Measurements from ENCODE around the gene PCBP3. TPM values are rescaled to one million over a fixed set of nuclear protein-coding genes. Genes with fewer than 3 reads are reported as not detected.

Gene PCBP3
- total and polyA plus RNA-seq, 10 of the 15 experiments (the other 5 are each of a cell fraction or from before 2014, with no cell fraction given) = 0.09 to 1.3 (median 0.46) TPM; not detected in 3

DNA sequence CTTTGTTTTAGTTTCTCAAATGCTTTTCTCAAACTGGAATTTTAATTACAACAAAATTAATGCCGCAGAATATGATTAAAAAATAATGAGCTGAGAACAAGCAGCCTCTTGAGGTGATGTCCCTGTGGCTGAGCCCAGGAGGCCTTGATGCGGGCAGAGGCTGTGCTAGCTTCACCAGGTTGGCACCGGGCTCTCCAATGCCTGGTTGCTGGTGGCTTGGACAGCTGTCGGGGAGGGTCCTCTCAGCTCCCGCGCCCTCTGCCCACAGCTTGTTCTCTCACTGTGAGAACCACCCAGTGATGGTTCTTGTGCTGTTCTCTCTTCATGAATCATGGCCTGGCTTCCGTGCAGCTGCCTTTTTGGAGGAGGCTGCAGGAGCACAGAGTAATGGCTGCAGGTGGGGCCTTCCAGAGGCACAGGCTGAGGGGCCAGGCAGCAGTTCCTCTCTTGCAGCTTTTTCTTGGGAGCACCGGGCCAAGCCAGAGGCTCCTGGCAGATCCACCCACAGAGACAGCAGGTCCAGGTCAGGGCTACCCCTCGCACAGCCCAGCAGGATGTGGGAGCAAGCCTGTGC, 156.3 kb downstream of the PCBP3 start:
- H3K4me3 ChIP-seq = no peak overlapping the region
- intact Hi-C loops (cut with micrococcal nuclease; ENCODE audit: unreplicated experiment) = no loop called here
- RAD21 ChIA-PET (ENCODE audit: unreplicated experiment) = no interaction called here
- no peaks in the 10 kb centered on the region for H3K79me2 ChIP-seq (ENCODE audit: control insufficient read depth, insufficient read depth, low read length)
- H3K36me3 ChIP-seq (ENCODE audit: control insufficient read depth in 2 of 2, insufficient read depth in 2 of 2, low read length in 1 of 2) = no peaks in the 10 kb centered on the region
- no peak overlapping the region for H3K27ac ChIP-seq (ENCODE audit: control insufficient read depth, insufficient read depth)
- no peak for TF ChIP-seq ZZZ3 (IDR thresholded peaks at IDR 0.05; ENCODE audit: control insufficient read depth, insufficient read length, low read depth)
- no peak for TF ChIP-seq SUZ12 (IDR thresholded peaks at IDR 0.05; ENCODE audit: unreplicated experiment)
- no peak for TF ChIP-seq CHD4 (IDR thresholded peaks at IDR 0.05)
- TF ChIP-seq CHD1 (IDR thresholded peaks at IDR 0.05; ENCODE audit: low read depth, low read length) = no peak
- no peak for TF ChIP-seq MEF2B (IDR thresholded peaks at IDR 0.05; ENCODE audit: partially characterized antibody, poor library complexity, severe bottlenecking)
- TF ChIP-seq ZNF24 (IDR thresholded peaks at IDR 0.05) = no peak
- no peak for TF ChIP-seq ASH2L (IDR thresholded peaks at IDR 0.05; ENCODE audit: borderline replicate concordance, low read depth)
- TF ChIP-seq SREBF1 (IDR thresholded peaks at IDR 0.05; ENCODE audit: low read length) = no peak
- no peak for TF ChIP-seq MXI1 (IDR thresholded peaks at IDR 0.05; ENCODE audit: low read depth, low read length)
- TF ChIP-seq, protein P1, sequence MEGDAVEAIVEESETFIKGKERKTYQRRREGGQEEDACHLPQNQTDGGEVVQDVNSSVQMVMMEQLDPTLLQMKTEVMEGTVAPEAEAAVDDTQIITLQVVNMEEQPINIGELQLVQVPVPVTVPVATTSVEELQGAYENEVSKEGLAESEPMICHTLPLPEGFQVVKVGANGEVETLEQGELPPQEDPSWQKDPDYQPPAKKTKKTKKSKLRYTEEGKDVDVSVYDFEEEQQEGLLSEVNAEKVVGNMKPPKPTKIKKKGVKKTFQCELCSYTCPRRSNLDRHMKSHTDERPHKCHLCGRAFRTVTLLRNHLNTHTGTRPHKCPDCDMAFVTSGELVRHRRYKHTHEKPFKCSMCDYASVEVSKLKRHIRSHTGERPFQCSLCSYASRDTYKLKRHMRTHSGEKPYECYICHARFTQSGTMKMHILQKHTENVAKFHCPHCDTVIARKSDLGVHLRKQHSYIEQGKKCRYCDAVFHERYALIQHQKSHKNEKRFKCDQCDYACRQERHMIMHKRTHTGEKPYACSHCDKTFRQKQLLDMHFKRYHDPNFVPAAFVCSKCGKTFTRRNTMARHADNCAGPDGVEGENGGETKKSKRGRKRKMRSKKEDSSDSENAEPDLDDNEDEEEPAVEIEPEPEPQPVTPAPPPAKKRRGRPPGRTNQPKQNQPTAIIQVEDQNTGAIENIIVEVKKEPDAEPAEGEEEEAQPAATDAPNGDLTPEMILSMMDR (IDR thresholded peaks at IDR 0.05 in 2 of 3, conservative IDR thresholded peaks at IDR 0.05 in 1 of 3; ENCODE audit: control insufficient read depth in 2 of 3, extremely low read depth in 1 of 3, insufficient read depth in 1 of 3, low read depth in 3 of 3, low read length in 3 of 3) = no peak
- TF ChIP-seq, protein P2, sequence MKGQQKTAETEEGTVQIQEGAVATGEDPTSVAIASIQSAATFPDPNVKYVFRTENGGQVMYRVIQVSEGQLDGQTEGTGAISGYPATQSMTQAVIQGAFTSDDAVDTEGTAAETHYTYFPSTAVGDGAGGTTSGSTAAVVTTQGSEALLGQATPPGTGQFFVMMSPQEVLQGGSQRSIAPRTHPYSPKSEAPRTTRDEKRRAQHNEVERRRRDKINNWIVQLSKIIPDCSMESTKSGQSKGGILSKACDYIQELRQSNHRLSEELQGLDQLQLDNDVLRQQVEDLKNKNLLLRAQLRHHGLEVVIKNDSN (IDR thresholded peaks at IDR 0.05; ENCODE audit: borderline replicate concordance, extremely low read length, insufficient read depth, low read depth, low read length) = no peak
- TF ChIP-seq IKZF2 (IDR thresholded peaks at IDR 0.05) = no peak
- WGBS (ENCODE audit: insufficient coverage, insufficient replicate concordance, low lambda C conversion rate, missing lambda C conversion rate) = 85% methylated on average over 9 of the region's 9 CpGs
- H3K4me1 ChIP-seq (ENCODE audit: control insufficient read depth, insufficient read depth, low read length) = no peaks in the 10 kb centered on the region
- in situ Hi-C loops (cut with MboI) = loop anchor here (25.0 kb wide), 1 partner anchor 338 kb away; no protein-coding TSS in a partner anchor
- ATAC-seq (no peak), DNase-seq (ENCODE audit: low read depth, low spot score) (no peak), FAIRE-seq (no peak)
- H3K9ac ChIP-seq (ENCODE audit: control insufficient read depth, insufficient read depth, low read length) = no peak overlapping the region
- POLR2A ChIA-PET = no interaction called here
- no TSS peak for BruUV-seq (replicated peaks)
- no peaks in the 10 kb centered on the region for H3K9me3 ChIP-seq (replicated peaks; ENCODE audit: control insufficient read depth, insufficient read depth, low read length)
- no peak overlapping the region for H3K4me2 ChIP-seq (ENCODE audit: control insufficient read depth, insufficient read depth)
- SMC1A ChIA-PET (ENCODE audit: uncharacterized antibody, unreplicated experiment) = no interaction called here
- H4K20me1 ChIP-seq (ENCODE audit: control insufficient read depth, insufficient read depth) = no peaks in the 10 kb centered on the region; the same call in 1 of the 2 replicates
- no peak overlapping the region for H2AFZ ChIP-seq (ENCODE audit: control insufficient read depth, low read depth, low read length)
- CTCF ChIA-PET = no interaction called here
- no peaks in the 10 kb centered on the region for H3K27me3 ChIP-seq (replicated peaks in 1 of 2; ENCODE audit: control insufficient read depth in 2 of 2, insufficient read depth in 2 of 2, low read length in 1 of 2)

Data from GM12878 (cell line).